ENCODE data around the gene MON2. TPM values are rescaled to one million over a fixed set of nuclear protein-coding genes. Genes with fewer than 3 reads are reported as not detected.

MON2 gene
- total RNA-seq, 1 donor from 2014 or later, result 38.9 TPM

Other genes with a start within 250 kb of the MON2 start
- 37.0 TPM for gene USP15, start 206.4 kb upstream of the MON2 start, total RNA-seq